DOHH2 (cell line): ENCODE measurements around the gene PRSS53.

Experiments
- H3F3A ChIP-seq: fragments of 200-600 bp; sonication (generic), shearing (Covaris generic); 2 replicates; pipeline ENCODE4 v1.6.0; 2016; ENCODE audit warnings: antibody characterized with exemption, mild to moderate bottlenecking; ENCODE audit not compliant: control insufficient read depth, insufficient read depth
- H3K27ac ChIP-seq: fragments of 200-600 bp; sonication (generic); 2 replicates; pipeline ENCODE4 v1.5.1; 2014; ENCODE audit warnings: low read depth, mild to moderate bottlenecking, low read length, moderate library complexity
- H3K27me3 ChIP-seq: fragments of 200-600 bp; sonication (generic); 2 replicates; pipeline ENCODE4 v1.6.1; 2014; ENCODE audit warnings: mild to moderate bottlenecking, low read length, mixed read lengths; ENCODE audit not compliant: control insufficient read depth
- H3K36me3 ChIP-seq: fragments of 200-600 bp; sonication (generic); 2 replicates; pipeline ENCODE4 v1.6.1; 2014; ENCODE audit warnings: mild to moderate bottlenecking, low read length, moderate library complexity, mixed read lengths; ENCODE audit not compliant: control insufficient read depth
- H3K4me1 ChIP-seq: fragments of 200-600 bp; sonication (generic); 2 replicates; pipeline ENCODE4 v1.6.1; 2014; ENCODE audit warnings: mild to moderate bottlenecking, low read length, mixed read lengths; ENCODE audit not compliant: control insufficient read depth
- H3K4me2 ChIP-seq: fragments of 200-600 bp; sonication (generic); 2 replicates; pipeline ENCODE4 v1.6.0; 2014; ENCODE audit warnings: mild to moderate bottlenecking, low read length, moderate library complexity
- H3K4me3 ChIP-seq: fragments of 200-600 bp; sonication (generic); 2 replicates; pipeline ENCODE4 v1.5.1; 2014; ENCODE audit warnings: mild to moderate bottlenecking, low read length, mixed read lengths
- H3K79me2 ChIP-seq: fragments of 200-600 bp; sonication (generic); 2 replicates; pipeline ENCODE4 v1.6.1; 2014; ENCODE audit warnings: mild to moderate bottlenecking, low read length, mixed read lengths; ENCODE audit not compliant: control insufficient read depth
- H3K9me2 ChIP-seq: fragments of 200-600 bp; sonication (generic); replicated peaks from 2 replicates; pipeline ENCODE4 v1.6.1; 2014; ENCODE audit warnings: mild to moderate bottlenecking, low read length, mixed read lengths; ENCODE audit not compliant: control insufficient read depth
- H3K9me3 ChIP-seq: fragments of 200-600 bp; sonication (generic); 2 replicates; pipeline ENCODE4 v1.6.1; 2014; ENCODE audit warnings: antibody characterized with exemption, low read length, mixed read lengths; ENCODE audit not compliant: control insufficient read depth, insufficient read depth
- H4K20me1 ChIP-seq: fragments of 200-600 bp; sonication (generic); 2 replicates; pipeline ENCODE4 v1.6.0; 2014; ENCODE audit warnings: low read depth, mild to moderate bottlenecking, antibody characterized with exemption, low read length, moderate library complexity; ENCODE audit not compliant: control insufficient read depth, insufficient read depth
- CTCF ChIP-seq: fragments of 200-600 bp; sonication (generic); IDR thresholded peaks from one replicate; pipeline ENCODE4 v1.5.1; 2014; ENCODE audit warnings: antibody characterized with exemption, mild to moderate bottlenecking, low read depth, low read length; ENCODE audit not compliant: poor library complexity, severe bottlenecking
- EZH2phosphoT487 ChIP-seq: fragments of 200-600 bp; sonication (generic); IDR thresholded peaks from 2 replicates; pipeline ENCODE4 v1.6.1; 2017; ENCODE audit warnings: borderline replicate concordance, mild to moderate bottlenecking, antibody characterized with exemption, low read length, moderate library complexity, mixed read lengths

Gene PRSS53

DNA sequence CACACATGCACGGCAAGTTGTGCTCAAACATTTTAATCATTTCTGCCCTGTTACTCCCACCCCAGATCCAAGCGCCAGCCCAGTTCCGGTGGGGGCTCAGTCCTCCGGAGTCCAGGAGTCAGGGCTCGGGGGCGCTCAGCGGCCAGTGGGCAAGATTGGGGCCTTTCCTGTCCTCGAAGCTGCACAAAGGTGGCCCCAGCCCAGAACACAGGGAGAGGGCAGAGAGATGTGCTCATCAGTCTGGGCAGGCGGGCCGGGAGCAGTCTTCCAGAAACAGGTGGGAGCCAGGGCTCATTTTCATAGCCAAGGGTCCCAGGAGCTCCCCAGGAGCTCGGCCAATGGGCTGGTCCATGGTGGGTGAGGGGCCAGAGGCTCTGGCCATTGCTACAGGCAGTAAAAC, 42.7 kb upstream of the PRSS53 start:
- TF ChIP-seq EZH2phosphoT487 (no peak), CTCF (no peak)
- H3K4me1 ChIP-seq = no peaks in the 10 kb centered on the region
- H3K27ac ChIP-seq = no peak overlapping the region
- no peak overlapping the region for H3K4me2 ChIP-seq
- H3K79me2 ChIP-seq = no peaks in the 10 kb centered on the region
- H3K27me3 ChIP-seq = no peaks in the 10 kb centered on the region
- no peaks in the 10 kb centered on the region for H3K9me3 ChIP-seq
- peaks cover 18% of the 10 kb centered on the region for H3K36me3 ChIP-seq
- no peaks in the 10 kb centered on the region for H4K20me1 ChIP-seq
- H3K9me2 ChIP-seq = no peaks in the 10 kb centered on the region
- H3K4me3 ChIP-seq = no peak overlapping the region
- no peaks in the 10 kb centered on the region for H3F3A ChIP-seq

- TF ChIP-seq CTCF (no peak), EZH2phosphoT487 (no peak)
- Histone ChIP-seq H4K20me1 (no peaks in the 10 kb centered on the region), H3K4me1 (no peaks in the 10 kb centered on the region), H3F3A (no peaks in the 10 kb centered on the region), H3K4me2 (no peak overlapping the region), H3K79me2 (no peaks in the 10 kb centered on the region), H3K36me3 (peaks cover 18% of the 10 kb centered on the region), H3K27ac (no peak overlapping the region), H3K27me3 (no peaks in the 10 kb centered on the region), H3K4me3 (no peak overlapping the region), H3K9me3 (no peaks in the 10 kb centered on the region), H3K9me2 (no peaks in the 10 kb centered on the region)
These were observed 42.2 kb upstream of the PRSS53 start for GRCh38 chr16:31130899-31131298.

- H3K4me2 ChIP-seq = no peak overlapping the region
- TF ChIP-seq EZH2phosphoT487 (no peak), CTCF (no peak)
- no peak overlapping the region for H3K27ac ChIP-seq
- H4K20me1 ChIP-seq = no peaks in the 10 kb centered on the region
- H3K4me1 ChIP-seq = no peaks in the 10 kb centered on the region
- no peaks in the 10 kb centered on the region for H3K9me2 ChIP-seq
- H3F3A ChIP-seq = no peaks in the 10 kb centered on the region
- H3K4me3 ChIP-seq = no peak overlapping the region
- H3K36me3 ChIP-seq = peaks cover 18% of the 10 kb centered on the region
- no peaks in the 10 kb centered on the region for H3K9me3 ChIP-seq
- no peaks in the 10 kb centered on the region for H3K27me3 ChIP-seq
- H3K79me2 ChIP-seq = no peaks in the 10 kb centered on the region
These were observed 41.7 kb upstream of the PRSS53 start for GRCh38 chr16:31130336-31130891.
